ENCODE results near the gene DIDO1.
A peak's percentile ranks its signal among the peaks of the same experiment; 100 is the strongest.

Gene DIDO1

GRCh38 chr20:62950741-62951140, 24.4 kb upstream of the DIDO1 start:
- DNase-seq (ENCODE audit: low read depth): no peak

- DNase-seq (ENCODE audit: low read depth): no peak
These were observed 23.7 kb upstream of the DIDO1 start for GRCh38 chr20:62949962-62950361.

DNA sequence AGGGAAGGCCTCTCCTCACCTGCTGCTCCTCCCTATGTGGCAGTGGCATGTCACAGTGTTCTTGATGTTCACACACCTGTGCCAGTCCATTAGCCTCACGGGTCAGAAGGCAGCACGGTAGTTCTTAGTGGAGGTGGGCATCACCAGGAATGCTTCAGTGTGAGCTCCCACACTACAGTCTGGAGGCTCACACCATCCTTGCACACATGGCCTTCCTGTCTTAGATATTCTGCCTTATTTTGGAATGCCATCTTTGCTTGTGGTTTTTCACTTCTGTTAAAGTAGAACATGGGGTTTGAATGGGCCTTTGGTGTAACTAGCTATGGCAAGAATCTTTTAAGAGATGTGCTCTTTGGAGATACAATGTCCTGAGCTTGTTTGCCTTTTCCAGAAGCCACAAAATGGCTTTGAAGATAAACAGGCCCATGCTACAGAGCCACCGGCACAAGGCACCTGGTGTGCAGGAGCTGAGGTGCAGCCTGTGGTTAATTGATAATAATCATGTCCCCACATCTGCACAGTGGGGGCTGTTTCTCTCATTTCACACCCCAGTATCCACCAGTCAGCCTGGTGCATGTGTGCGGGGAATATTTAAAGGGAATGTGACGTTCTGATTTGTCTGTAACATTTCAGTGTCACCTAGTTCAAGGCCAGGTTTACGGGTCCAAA, 23.0 kb upstream of the DIDO1 start:
- no peak for DNase-seq (ENCODE audit: low read depth)

DNA sequence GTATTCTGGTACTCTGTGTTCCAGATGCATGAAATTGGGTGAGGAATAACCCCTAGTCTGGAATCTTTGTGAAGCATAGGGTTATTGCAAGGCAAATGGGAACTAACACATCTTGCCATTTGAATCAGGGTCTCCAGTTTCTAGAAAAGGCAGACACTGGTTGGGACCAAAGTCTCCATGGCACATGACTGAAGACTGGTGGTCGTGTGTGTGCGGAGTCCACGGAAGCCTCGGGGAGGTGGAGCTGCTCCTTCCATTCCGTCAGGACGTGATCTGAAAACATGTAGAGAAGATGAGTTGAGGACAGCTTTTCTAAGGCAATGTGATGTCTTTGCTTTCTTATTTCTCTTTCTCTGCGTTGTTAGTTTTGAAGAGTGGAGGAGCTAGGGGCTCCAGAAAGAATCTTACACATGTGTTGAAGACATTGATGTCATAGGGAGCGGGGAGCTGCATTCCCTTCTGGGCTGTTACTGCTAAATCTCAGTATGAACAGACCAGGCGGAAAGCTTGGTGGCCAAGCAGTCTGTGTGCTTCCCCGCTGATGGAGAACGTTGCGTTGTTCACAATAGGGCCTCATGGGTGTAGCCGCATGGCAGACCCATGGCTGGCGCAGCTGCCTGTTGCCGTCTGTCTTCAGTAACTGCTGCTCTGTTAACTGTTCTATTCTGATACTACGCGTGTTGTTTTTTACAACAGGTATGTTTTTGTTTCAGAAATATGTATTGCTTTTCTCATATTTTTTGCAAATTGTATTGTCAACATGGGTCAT, 21.4 kb upstream of the DIDO1 start:
- DNase-seq (ENCODE audit: low read depth): no peak

DNA sequence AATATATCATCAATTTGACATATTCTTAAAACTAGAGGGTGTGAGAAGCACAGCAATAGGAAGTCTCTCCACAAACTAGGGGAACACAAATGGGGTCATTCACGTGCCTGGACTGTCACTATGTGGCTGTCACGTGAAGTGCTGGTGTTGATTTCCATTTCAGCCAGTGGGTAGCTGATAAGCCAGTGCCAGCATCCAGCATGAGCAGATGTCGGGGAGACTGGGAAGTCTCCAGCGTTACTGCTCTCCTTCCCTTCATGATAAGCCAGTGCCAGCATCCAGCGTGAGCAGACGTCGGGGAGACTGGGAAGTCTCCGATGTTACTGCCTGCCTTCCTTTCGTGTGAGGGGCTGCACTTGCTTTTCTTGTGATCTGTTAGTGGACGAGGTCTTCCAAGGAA, 20.6 kb upstream of the DIDO1 start:
- no peak for DNase-seq (ENCODE audit: low read depth)

- no peak for DNase-seq (ENCODE audit: low read depth)
These were observed 19.6 kb upstream of the DIDO1 start for GRCh38 chr20:62945771-62946339.

- no peak for DNase-seq (ENCODE audit: low read depth)
These were observed 18.4 kb upstream of the DIDO1 start for GRCh38 chr20:62944746-62945145.

GRCh38 chr20:62944184-62944583, 17.9 kb upstream of the DIDO1 start:
- no peak for DNase-seq (ENCODE audit: low read depth)

GRCh38 chr20:62943396-62943795, 17.1 kb upstream of the DIDO1 start:
- no peak for DNase-seq (ENCODE audit: low read depth)

GRCh38 chr20:62942456-62942855, 16.2 kb upstream of the DIDO1 start:
- no peak for DNase-seq (ENCODE audit: low read depth)

DNA sequence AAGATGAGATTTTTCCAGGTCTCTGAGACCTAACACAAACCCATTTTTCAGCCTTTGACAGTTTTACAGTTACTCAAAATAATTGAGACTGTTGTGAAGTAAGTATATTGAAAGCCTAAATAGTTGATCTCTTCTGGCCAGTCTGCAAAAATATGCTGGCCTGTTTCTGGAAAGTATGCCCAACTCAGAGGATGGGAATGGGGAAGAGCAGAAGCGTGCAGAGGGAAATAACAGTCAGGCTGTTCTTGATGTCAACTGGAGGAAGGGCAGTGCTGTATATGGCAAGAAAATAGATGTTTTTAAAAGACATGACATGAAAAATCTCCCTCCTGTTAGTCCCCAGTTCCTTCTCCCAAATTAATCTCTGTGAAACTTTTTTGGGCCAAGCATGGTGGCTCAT, 15.5 kb upstream of the DIDO1 start:
- DNase-seq (ENCODE audit: low read depth): no peak

GRCh38 chr20:62940875-62941274, 14.6 kb upstream of the DIDO1 start:
- no peak for DNase-seq (ENCODE audit: low read depth)

- no peak for DNase-seq (ENCODE audit: low read depth)
These were observed 12.0 kb upstream of the DIDO1 start, which contains the start of gene GID8 for GRCh38 chr20:62938105-62938888. TSS of gene GID8 (plus strand) at chr20:62938147. CDS start at chr20:62941503, 3,356 bp downstream.

DNA sequence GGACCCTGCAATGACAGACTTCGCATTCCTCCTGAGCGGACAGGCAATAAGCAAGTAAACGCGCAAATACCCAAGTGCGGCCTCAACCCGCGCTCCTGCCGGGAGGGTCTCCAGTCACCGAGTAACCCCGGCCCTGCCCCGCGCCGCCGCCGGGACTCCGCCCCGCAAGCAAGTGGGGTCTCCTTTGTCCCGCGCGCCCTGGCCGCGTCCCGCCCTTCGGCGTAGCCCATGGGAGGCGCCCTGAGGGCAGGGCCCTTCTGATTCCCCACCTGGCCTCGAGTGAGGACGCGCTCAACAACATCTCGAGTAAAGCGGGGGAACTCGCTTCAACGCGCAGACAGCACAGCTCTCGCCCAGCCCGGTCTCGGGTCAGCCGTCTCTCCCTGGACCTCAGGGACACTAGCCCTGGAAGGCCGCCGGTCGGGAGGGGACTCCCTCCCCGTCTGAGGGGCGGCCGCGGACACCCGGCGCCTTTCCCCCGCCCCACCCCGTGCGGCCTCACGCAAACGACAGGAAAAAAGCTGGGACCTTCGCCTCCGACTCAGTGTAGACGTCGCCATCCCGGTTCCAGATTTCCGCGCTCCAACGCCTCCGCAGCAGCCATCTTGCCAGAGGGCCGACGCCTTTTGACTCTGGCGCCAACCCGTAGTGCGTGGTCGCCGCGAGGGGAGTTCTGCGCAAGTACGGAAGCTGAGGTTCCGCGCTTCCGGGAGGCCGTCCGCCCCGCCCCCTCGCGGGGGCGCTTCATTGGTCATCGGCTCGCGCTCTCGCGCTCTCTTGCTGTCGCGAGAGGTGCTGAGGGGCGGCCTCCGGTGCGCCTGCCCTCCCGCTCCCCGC, 11.2 kb upstream of the DIDO1 start:
- DNase-seq (ENCODE audit: low read depth): peak; percentile 93

DNA sequence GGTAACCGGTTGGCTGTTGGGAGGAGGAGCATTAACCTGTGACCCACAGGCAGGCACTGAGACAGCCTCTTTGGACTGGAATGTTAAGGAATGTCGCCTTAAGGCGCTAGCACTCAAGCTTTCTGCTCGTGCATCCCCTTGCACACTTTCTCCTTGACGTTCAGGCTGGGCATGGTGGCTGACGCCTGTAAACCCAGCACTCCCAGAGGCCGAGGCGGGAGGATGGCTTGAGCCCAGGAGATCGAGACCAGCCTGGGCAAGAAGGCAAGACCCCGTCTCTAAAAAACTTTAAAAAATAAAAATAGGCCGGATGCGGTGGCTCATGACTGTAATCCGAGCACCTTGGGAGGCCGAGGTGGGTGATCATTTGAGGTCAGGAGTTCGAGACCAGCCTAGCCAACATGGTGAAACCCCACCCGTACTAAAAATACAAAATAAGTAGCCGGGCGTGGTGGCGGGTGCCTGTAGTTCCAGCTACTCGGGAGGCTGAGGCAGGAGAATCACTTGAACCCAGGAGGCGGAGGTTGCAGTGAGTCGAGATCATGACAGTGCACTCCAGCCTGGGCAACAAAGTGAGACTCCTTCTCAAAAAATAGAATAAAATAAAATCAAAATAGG, 9.8 kb upstream of the DIDO1 start:
- no peak for DNase-seq (ENCODE audit: low read depth)

- DNase-seq (ENCODE audit: low read depth): no peak
These were observed 9.1 kb upstream of the DIDO1 start for GRCh38 chr20:62935204-62935967.

DNA sequence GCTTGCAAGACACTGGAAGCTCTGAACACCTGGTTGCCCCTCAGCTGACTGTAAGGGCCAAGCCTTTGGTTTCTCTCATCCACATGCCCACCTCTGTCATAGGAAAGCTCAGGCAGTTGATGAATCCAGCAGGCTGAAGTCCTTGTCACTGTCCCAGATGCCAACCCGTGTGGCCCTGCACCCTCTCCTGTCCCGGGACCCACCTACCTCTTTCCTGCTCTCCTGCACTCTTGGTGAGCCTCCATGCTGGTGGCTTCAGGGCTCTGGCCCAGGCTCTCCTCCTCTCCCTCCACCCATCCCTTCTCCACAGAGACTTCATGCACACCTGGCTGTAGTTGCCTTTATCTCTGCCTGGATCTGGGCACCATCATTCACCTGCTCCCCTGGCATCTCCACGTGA, 7.7 kb upstream of the DIDO1 start:
- no peak for DNase-seq (ENCODE audit: low read depth)

- DNase-seq (ENCODE audit: low read depth): no peak
These were observed 5.2 kb upstream of the DIDO1 start for GRCh38 chr20:62931464-62931863.

DNA sequence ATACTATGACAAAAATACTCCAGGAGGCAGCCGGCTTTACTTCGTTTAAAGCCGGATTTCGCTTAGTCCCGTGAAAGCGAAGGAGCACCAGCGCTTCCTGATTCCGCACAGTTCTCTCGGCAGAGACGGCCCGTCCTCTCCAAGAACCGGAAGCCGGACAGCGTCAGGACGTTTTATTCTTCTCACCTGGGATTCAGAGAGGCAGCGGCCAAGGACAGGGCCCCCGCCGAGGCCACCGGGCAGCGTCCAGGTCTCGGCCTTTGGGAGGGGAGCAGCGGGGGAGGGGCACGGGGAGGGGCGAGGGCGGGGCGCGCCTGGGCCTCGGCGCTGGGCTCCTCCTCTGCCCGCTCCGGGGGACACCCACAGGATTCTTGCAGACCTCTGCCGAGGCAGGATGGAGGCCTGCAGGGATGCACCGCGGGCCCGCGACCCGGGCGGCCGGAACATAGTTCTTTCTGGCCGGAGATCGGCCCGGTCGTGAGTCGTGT, 2.8 kb upstream of the DIDO1 start:
- peak; percentile 55 for DNase-seq (ENCODE audit: low read depth)

- no peak for DNase-seq (ENCODE audit: low read depth)
These were observed 2.1 kb upstream of the DIDO1 start for GRCh38 chr20:62928246-62928939.
